HG03159 (cell line): Measurements from ENCODE around the gene IL12RB2.

Source experiments
- ATAC-seq: cut with Tn5 transposase; IDR thresholded peaks from one replicate; pipeline ENCODE4 v1.9.1; 2021; ENCODE audit warnings: mild to moderate bottlenecking, moderate library complexity; ENCODE audit not compliant: unreplicated experiment

IL12RB2 gene

GRCh38 chr1:67346982-67347381 lies 39.3 kb downstream of the IL12RB2 start:
- ATAC-seq: no peak

- no peak for ATAC-seq
These were observed 40.2 kb downstream of the IL12RB2 start for GRCh38 chr1:67347688-67348472.

- no peak for ATAC-seq
These were observed 41.0 kb downstream of the IL12RB2 start for GRCh38 chr1:67348586-67349252.

GRCh38 chr1:67350783-67351182 lies 43.1 kb downstream of the IL12RB2 start:
- ATAC-seq: no peak

GRCh38 chr1:67352211-67352610 lies 44.5 kb downstream of the IL12RB2 start:
- no peak for ATAC-seq

- no peak for ATAC-seq
These were observed 48.2 kb downstream of the IL12RB2 start for GRCh38 chr1:67355745-67356424.

- ATAC-seq: no peak
These were observed 51.9 kb downstream of the IL12RB2 start for GRCh38 chr1:67359592-67359991.

- ATAC-seq: no peak
These were observed 54.0 kb downstream of the IL12RB2 start for GRCh38 chr1:67361641-67362040.

GRCh38 chr1:67367370-67368045 lies 59.8 kb downstream of the IL12RB2 start:
- ATAC-seq: no peak

GRCh38 chr1:67368046-67368514 lies 60.4 kb downstream of the IL12RB2 start:
- ATAC-seq: no peak

- no peak for ATAC-seq
These were observed 63.4 kb downstream of the IL12RB2 start for GRCh38 chr1:67371043-67371442.

GRCh38 chr1:67371681-67372080 lies 64.0 kb downstream of the IL12RB2 start:
- no peak for ATAC-seq

GRCh38 chr1:67372136-67372535 lies 64.5 kb downstream of the IL12RB2 start:
- no peak for ATAC-seq

GRCh38 chr1:67372898-67373297 lies 65.2 kb downstream of the IL12RB2 start:
- no peak for ATAC-seq

GRCh38 chr1:67376381-67376780 lies 68.7 kb downstream of the IL12RB2 start:
- no peak for ATAC-seq

- ATAC-seq: no peak
These were observed 69.6 kb downstream of the IL12RB2 start for GRCh38 chr1:67377253-67377652.

- no peak for ATAC-seq
These were observed 73.5 kb downstream of the IL12RB2 start for GRCh38 chr1:67381154-67381553.

GRCh38 chr1:67382292-67382691 lies 74.6 kb downstream of the IL12RB2 start:
- ATAC-seq: no peak

- no peak for ATAC-seq
These were observed 76.4 kb downstream of the IL12RB2 start for GRCh38 chr1:67383999-67384638.

GRCh38 chr1:67390041-67390887 lies 82.6 kb downstream of the IL12RB2 start:
- ATAC-seq: no peak
